T follicular helper cell (primary cell): ENCODE measurements around the gene GOLT1B.
"Not testable (repeated sequence)": the region's sequence is repeated elsewhere in the genome, so short reads cannot be mapped to it uniquely, and the experiment has no call there.

Experiments used
- DNase-seq: peaks from one replicate; pipeline ENCODE4 v3.0.0-alpha.2; 2020; ENCODE audit warnings: low read depth
- total RNA-seq, 2 experiments: gene quantifications; one replicate each; lab custom pipeline; 2026; lab: John Stamatoyannopoulos, UW

GOLT1B gene
- 42.8 to 67.4 reads per million in 2 experiments for total RNA-seq

GRCh38 chr12:21501258-21502163, at the start of gene GOLT1B, which contains the start of gene RECQL:
TSS of gene GOLT1B (plus strand) at chr12:21501789. CDS start at chr12:21501924, 135 bp downstream.
TSS of gene RECQL (minus strand) at chr12:21501635. CDS start at chr12:21499570, 2,065 bp downstream.
- peak; percentile 87 for DNase-seq

GRCh38 chr12:21453312-21453852, 48.2 kb upstream of the GOLT1B start:
- DNase-seq: no peak

DNA sequence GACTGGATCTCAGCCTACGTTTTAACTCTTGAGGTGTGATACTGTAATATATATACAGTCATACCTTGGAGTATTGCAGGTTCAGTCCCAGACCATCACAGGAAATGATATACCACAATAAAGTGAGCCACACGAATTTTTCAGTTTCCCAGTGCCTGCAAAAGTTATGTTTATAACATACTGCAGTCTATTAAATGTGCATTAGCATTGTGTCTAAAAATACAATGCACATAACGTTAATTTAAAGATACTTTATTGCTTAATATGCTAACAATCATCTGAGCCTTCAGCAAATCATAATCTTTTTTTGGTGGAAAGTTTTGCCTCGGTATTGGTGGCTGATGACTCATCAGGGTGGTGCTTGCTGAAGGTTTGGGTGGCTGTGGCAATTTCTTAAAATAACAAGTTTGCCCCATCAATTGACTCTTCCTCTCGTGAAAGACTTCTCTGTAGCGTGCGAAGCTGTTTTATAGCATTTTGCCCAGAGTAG, 45.3 kb upstream of the GOLT1B start:
- peak; percentile 11 for DNase-seq

DNA sequence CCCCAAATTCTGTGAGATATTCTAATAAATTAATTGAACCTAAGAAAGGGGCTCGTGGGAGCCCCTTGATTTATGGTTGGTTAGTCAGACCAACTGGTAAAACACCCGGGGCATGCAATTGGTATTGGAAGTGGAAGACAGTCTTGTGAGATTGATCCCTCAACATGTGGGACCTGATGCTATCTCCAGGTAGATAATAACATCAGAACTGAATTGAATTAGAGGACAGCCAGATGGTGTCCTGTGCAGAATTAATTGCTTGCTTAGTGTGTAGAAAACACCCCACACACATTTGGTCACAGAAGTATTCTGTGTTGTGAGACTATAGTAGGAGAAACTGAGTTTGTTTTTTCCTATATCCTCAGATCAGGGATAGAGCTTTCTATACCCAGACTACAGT, 42.1 kb upstream of the GOLT1B start:
- no peak for DNase-seq

- not testable (repeated sequence) for DNase-seq
Measured at GRCh38 chr12:21467334-21467733, 34.3 kb upstream of the GOLT1B start.

DNA sequence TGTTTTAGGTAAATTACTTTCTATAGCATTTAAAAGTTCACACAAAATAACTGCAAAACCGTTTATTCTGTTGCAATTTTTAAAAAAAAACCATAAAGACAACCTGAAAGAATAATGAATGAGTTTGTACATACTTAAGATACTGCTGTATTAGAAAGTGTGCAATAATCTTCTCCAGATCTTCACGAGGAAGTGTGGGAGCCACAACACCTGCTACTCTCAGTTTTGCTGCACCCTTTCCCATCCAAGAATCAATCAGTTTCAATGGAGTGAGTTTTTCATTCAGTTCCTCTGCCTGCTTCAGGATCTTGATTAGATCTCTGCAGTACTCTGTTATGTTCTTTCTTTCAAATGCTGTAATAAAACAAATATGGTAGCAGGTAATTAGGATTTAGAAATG, 30.3 kb upstream of the GOLT1B start:
- no peak for DNase-seq

GRCh38 chr12:21472197-21472823, 29.3 kb upstream of the GOLT1B start:
- no peak for DNase-seq

DNA sequence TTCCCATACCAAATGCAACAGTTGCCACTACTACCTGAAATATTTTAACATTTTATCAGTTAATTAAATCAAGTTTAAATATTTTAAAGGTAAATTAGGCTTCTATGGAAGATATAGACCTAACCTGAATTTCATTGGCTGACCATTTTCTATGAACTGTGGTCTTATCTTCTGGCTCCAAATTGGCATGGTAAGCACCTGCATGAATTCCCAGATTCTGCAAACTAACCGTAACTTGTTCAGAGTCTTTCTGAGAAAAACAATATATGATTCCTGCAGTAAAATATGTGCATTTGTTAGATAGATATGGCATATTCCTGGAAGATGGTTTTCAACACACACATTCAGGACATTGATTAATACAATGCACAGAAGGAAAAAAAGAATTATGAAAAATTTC, 26.0 kb upstream of the GOLT1B start:
- DNase-seq: no peak

- DNase-seq: no peak
Measured at GRCh38 chr12:21476949-21477348, 24.6 kb upstream of the GOLT1B start.

- no peak for DNase-seq
Measured at GRCh38 chr12:21478756-21479455, 22.7 kb upstream of the GOLT1B start.

DNA sequence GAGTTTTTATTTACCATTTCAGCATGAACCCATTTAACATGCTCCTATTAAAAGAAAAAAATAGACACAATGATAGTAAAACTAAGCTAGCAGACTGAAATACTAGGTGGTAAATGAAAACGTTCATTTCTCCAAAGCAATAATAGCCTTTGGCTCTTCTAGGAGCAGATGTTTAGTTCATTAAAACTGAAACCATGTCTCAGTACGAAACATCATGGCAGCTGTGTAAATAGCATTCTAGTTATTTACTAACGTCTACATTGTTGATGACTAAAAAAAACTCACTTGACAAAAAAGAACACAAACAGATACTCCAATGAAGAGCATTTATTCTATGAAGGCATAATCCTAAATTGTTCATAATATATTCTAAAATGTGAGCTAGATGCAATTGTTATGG, 18.1 kb upstream of the GOLT1B start:
- DNase-seq: no peak

DNA sequence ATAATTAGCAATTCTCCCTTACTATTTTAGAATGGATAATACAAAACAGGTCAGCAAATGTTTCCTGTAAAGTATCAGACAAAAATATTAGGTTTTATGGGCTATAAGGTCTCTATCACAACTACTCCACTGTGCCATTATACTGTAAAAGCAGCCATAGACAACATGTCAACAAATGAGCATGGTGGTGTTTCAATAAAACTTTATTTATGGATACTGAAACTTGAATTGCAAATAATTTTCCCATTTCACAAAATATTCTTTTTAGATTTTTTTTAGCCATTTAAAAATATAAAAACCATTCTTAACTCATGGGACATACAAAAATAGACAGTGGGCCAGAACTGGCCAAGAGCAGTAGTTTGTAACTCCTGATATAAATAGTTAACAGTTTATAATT, 15.6 kb upstream of the GOLT1B start:
- DNase-seq: no peak

- no peak for DNase-seq
Measured at GRCh38 chr12:21499765-21500164, 1.8 kb upstream of the GOLT1B start.

GRCh38 chr12:21500786-21501257, 767 bp upstream of the GOLT1B start:
- no peak for DNase-seq

DNA sequence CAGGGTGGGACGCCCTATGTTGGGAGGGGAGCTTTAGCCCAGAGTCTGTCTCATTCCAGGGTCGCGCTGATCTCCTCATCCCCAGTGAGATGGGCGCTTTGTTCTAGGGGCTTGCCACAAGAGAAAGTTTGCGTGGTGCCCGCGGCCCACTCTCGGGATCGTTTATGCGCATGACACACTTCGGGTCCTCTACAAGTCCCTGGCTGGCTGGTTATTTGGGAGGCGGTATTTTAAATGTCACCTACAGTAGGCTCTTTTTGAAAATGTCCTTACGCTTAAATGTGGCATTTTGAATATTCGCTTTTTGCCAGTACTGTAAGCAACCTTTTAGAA, 541 bp downstream of the GOLT1B start:
- DNase-seq: no peak

DNA sequence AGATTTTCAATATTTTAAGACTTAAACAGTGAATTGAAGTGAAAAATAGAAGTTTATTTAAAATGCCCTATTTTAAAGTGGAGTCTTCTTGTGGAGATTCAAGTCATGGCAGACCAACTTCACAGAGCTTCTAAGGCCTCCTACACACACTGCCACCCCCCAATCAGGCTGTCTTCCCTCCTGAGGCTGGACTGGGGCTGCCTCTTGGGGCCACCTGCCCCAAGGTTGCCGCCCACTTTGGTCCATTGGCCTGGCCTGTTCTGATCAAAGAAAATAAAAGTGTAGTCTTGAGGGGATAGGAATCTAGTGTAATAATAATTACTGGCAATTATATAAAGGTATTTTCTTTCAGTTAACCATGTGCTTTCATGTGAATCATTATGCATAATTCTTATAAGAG, 1.3 kb downstream of the GOLT1B start:
- DNase-seq: no peak

DNA sequence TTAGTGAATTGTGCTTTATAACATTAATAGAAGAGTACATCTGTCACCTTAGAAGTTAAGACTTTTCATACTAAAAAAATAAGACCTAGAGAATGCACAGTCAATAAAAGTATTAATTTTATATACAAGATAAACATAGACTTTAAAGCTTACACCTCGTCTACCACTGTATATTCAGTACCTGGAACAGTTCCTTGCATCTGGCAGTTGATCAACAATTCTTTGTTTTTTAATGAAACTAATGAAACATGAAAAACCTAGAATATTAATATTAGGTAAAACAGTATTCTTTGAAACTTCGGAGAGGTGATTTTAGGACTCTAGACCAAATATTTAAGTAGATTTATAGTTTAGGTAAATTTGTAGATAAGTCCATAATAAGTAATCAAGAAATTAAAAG, 4.3 kb downstream of the GOLT1B start:
- DNase-seq: no peak

DNA sequence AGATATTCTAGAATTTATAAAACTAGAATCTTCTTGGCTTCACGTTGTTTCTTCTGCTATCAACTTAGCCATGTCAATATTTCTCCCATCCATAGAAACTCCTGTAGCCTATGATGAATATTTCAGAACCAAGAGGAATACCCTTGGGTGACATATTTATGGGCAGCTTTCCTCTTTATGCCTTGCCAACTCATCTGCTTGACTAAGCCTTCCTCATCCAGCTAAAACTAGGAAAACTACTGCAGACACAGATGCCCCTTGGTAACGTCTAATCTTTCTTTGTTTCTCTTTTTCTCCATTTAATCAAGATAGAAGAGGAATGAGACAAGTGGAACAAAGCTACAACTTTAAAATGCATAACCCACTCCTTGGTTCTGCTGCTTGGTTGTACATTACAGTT, 6.3 kb downstream of the GOLT1B start:
- no peak for DNase-seq

DNA sequence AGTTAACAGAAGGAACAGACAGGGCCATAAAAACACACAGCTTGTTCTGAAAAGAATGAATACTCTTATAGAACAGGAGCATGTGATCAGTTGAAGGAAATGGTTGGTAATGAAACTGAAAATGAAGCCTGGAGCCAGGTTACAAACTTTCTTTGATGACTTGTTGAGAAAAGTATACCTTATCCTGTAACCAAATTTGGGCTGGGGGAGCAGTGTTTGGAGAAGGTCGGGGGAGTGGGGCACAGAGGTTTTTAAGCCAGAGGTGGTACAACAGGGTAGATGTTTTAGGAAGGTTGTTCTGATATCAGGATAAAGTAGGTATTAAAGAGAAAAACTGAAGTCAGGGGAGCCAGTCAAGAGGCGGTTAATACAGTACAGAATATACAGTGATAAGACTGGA, 8.2 kb downstream of the GOLT1B start:
- no peak for DNase-seq

- no peak for DNase-seq
Measured at GRCh38 chr12:21516281-21516680, 14.7 kb downstream of the GOLT1B start.

- no peak for DNase-seq
Measured at GRCh38 chr12:21518451-21518850, 16.9 kb downstream of the GOLT1B start.

- DNase-seq: no peak
Measured at GRCh38 chr12:21521541-21521940, 20.0 kb downstream of the GOLT1B start.
